GM21423 (cell line): ENCODE data around the gene ATP6V0C.
A peak's percentile ranks its signal among the peaks of the same experiment; 100 is the strongest.
"Not testable (repeated sequence)": the region's sequence is repeated elsewhere in the genome, so short reads cannot be mapped to it uniquely, and the experiment has no call there.

ENCODE experiments used
- ATAC-seq: cut with Tn5 transposase; IDR thresholded peaks from one replicate; pipeline ENCODE4 v1.9.1; 2021; ENCODE audit warnings: mild to moderate bottlenecking, moderate library complexity; ENCODE audit not compliant: unreplicated experiment

Gene ATP6V0C

DNA sequence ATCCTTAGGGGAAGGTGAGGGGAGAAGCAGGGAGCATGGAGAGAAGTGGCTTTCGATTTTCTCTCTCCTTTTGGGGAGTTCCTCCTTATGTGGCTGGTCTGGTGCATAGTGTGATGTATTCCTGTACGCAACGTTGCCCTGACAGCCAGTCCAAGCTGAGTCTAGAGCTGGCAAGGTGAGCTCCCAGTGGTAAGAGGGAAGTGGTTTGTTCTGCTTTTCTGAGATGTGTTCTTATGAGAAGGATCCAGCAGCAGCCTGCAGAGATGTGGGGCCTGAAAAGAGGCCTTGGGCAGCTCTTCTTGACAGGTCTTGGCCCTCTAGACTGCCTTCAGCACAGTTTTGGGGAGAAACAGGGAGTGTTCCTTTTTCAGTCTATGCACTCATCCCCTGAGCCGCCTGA, 27.2 kb downstream of the ATP6V0C start:
- ATAC-seq: not testable (repeated sequence)

DNA sequence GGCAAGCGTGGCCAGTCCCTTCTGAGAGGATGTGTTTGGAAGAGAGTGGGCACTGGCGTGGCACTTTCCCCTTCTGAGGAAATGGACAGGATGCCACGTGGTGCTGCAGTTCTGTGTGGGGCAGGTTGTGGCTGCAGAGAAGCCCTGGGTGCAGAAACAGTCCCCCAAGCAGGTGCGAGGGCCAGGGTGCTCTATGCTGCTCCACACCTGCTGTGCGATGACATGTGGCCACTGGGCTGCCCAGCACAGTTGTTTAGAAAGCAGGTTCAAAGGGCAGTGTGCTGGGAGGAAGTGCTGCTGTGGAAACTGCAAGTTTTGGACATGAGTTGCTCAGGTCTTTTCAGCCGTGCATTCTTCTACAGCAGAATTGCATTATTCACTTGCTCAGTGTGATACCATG, 27.7 kb downstream of the ATP6V0C start:
- not testable (repeated sequence) for ATAC-seq

DNA sequence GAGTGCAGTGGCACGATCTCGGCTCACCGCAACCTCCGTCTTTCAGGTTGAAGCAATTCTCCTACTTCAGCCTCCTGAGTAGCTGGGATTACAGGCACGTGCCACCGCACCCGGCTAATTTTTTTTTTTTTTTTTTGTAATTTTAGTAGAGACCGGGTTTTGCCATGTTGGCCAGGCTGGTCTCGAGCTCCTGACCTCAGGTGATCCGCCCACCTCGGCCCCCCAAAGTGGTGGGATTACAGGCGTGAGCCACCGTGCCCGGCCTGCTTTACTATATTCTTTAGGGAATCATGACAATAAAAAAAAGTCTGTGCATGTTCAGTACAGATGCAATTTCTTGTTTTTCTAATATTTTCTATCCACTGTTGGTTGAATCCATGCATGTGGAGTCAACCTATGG, 30.0 kb downstream of the ATP6V0C start:
- ATAC-seq: not testable (repeated sequence)

DNA sequence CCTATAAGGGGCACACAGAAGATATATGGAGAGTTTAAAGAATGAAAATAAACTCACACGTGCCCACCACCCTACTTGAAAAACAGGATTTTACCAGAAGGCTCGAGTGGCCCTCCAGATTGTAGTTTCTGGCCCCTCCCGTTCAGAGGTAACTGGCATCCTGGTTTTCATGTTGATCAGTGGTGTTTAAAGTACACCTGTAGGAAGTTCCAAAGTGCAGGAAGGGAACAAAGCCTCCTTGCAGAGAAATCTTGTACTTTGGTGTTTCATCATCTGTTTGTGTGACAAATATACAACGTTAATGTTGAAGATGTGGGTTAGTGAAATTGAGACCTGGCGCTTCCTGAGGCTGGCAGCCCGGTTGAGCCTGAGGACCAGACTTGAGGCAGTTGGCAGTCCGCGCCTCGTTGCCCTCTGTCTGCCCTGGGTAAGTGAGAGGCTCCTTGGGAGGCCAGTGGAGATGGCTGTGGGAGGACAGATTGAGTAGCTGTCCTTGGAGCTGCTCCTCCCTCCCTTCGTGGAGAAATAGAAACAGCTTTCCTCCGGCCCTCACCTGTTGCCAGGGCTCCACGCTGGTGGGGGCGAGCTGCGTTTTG, 36.6 kb downstream of the ATP6V0C start:
- ATAC-seq: not testable (repeated sequence)

DNA sequence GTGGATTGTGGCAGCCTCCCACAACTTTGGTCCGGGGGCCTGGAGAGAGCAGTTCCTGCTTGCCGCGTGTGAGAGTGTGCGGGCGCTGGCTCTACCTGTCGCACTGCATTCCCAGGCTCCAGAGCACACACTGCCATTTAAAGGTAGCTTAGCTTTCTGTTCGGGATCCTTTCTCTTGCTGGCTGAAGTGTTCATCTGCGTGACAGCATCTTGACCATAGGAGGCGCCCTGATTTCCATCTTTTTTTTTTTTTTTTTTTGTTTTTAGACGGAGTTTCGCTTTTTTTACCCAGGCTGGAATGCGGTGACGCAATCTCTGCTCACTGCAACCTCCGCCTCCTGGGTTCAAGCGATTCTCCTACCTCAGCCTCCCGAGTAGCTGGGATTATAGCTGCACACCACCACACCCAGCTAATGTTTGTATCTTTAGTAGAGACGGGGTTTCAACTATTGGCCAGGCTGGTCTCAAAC, 37.7 kb downstream of the ATP6V0C start:
- not testable (repeated sequence) for ATAC-seq

DNA sequence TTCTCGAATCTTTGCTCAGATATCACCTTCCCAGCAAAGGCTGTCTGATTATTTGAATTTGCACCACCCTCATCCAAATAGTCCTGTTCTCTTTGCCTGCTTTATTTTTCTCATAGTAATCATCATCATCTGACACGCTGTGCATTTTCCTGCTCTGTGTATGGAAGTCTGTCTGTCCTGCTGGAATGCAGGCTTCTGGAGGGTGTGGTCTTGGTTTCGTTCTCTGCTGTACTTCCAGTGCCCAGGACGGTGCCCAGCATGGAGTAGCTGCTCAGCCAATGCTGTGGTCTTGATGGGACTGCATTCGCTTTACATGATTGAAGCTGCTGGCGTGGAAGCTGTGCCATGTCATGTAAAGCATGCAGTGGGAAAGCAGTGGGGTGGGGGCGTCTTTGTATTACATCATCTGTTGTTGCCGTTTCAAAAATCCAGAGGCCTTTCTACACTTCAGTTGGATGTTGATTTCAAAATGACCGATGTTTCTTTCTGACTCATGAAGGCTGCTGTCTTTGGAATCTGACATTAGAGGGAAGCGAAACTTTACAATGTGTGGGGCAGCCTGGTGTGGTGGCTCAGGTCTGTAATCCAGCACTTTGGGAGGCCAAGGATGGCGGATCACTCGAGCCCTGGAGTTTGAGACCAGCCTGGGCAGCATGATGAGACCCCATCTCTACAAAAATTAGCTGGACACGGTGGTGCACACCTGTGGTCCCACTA, 41.1 kb downstream of the ATP6V0C start:
- ATAC-seq: not testable (repeated sequence)

DNA sequence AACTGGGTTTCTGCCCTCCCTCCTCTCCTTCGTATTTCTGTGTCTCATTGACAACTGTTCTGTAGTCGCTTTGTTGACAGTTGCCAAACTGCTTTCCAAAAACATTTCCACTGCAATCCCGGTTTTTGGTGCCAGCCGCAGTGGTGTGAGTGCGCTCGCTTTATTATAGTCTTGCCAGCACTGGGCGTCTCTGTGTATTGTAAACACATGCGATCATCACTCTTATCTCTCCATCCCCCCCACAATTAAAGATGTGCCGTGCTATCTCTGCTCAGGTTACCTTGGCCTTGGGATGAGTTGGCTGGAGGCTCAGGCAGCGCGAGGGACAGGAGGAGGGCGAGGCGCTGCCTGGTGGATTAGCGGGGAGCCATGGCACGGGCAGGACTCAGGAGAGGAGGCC, 43.4 kb downstream of the ATP6V0C start:
- ATAC-seq: not testable (repeated sequence)

DNA sequence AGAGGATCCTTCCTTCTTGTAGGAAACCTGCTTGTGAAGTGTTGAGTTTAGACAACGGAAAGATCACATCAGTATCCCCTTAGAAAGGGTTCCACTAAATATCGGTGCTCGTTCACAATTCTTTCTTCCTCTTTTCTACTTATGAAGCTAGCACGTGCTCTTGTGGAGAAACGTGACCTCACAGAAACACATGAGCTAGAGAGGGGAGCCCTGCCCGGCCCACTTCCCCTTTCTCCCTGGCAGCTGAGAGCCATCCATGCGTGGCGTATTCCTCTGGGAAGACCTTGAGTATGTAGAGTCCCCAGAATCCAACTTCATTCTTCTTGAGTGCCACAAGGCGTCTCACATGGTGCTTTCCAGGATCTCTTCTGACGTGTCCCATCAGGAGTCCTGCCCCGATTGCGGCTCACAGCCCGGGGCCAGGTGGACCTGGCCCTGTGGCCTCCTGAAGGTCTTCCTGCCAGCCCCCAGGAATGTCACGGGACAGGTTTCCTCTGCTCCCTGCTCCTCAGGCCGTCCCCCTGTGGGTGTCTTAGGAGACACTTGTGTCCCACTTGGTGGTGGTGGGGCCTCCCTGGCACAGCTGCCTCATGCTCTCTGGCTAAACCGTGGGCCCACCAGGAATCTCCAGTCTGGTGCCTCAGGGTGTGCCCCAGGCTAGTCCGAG, 46.5 kb downstream of the ATP6V0C start:
- peak; percentile 81 for ATAC-seq

DNA sequence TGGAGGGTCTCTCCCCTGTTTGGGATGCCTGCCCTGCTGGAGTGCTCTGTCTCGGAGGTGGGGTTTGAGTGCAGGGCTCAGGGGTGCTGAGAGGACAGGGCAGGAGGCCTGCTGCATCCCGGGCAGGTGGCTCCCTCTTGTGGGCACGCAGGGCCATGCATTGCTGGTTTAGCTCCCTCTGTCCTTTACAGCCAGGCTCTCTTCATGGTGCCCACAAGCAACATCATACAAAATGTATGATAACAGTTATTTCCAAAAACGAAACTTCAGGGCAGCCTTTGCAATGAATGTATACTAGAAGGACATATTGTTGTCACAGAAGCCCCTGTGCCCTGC, 47.0 kb downstream of the ATP6V0C start:
- peak; percentile 46 for ATAC-seq

DNA sequence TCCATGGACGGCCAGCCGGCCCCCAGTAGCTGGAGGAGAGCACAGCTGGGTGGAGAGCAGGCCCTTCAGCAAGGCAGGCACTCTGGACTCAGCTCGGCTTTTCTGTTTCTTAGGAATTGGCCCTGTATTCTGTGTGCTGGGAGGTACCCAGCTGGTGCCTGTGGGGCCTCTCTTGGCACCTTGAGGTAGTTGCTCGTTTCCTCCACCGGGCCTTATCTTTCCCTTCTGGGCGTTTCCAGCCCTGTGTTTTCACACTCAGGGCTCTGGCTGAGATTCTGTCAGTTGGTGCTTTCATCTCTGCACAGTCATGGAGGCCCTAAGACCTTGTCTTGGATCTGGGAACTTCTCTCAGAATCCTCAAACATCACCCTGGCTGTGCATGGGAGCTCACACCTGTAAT, 53.8 kb downstream of the ATP6V0C start:
- not testable (repeated sequence) for ATAC-seq

DNA sequence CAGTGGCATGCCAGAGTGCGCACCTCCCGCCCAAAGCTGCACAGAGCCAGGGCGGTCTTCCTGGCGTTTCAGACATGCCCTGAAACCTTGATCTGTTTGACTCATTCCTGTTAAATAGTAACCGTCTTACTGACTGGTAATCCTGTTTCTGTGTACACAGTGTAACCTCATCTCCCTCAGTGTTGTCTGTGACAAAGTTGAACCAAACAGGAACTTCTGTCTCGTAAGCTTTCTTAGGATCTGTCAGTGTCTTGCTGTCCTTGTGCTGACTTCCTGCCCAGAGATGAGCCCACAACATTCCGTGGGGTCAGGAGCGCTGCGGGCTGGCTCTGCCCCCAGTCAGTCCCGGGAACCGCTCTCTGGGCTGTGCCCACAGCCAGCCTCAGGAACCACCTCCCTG, 54.8 kb downstream of the ATP6V0C start:
- ATAC-seq: peak; percentile 54
